Endothelial cell of umbilical vein (primary cell): ENCODE measurements around the gene RSRC1. TPM values are rescaled to one million over a fixed set of nuclear protein-coding genes. Genes with fewer than 3 reads are reported as not detected.

Experiments used
- BruUV-seq: library from RNA; stranded (reverse); fragments of 400-500 nt; replicated peaks from 2 replicates; lab custom pipeline; 2021; lab: Mats Ljungman, UMichigan
- CTCF ChIA-PET: fragments of 300-600, 350-600 bp; sonication (Branson Sonifier 250); formaldehyde crosslinking; loops from one replicate; lab custom pipeline; 2021; ENCODE audit warnings: antibody characterized with exemption, inconsistent platforms; lab: Charles Lee
- POLR2A ChIA-PET: fragments of 300-600, 350-600 bp; sonication (Branson Sonifier 250); formaldehyde crosslinking; loops from one replicate; lab custom pipeline; 2021; ENCODE audit warnings: antibody characterized with exemption, inconsistent platforms; lab: Charles Lee
- DNase-seq: peaks from one replicate; pipeline ENCODE4 v3.0.0-alpha.2; 2011; ENCODE audit warnings: low read depth, low spot score
- FAIRE-seq: peaks from 2 replicates; lab custom pipeline; 2011; peaks lifted over from hg19 to GRCh38; lab: Jason Lieb, UNC
- H2AFZ ChIP-seq: 2 replicates; pipeline ENCODE4 v1.6.0; 2012; ENCODE audit warnings: low read depth, low read length, control low read depth, inconsistent platforms
- H3K27ac ChIP-seq: 2 replicates; pipeline ENCODE4 v1.5.1; 2011; ENCODE audit warnings: low read depth, mild to moderate bottlenecking, control low read depth, low read length, moderate library complexity; ENCODE audit not compliant: insufficient read depth
- H3K27me3 ChIP-seq, 2 experiments: 2 replicates each; pipeline versions ENCODE4 v1.6.0 to v1.6.1; 2011; ENCODE audit warnings: low read length in 2 of 2, mixed read lengths in 1 of 2; ENCODE audit not compliant: control insufficient read depth in 2 of 2, insufficient read depth in 2 of 2
- H3K36me3 ChIP-seq, 2 experiments: 2 replicates in 1 of 2; 3 replicates in 1 of 2; pipeline ENCODE4 v1.5.1; 2011; ENCODE audit warnings: low read length in 2 of 2, mild to moderate bottlenecking in 1 of 2, moderate library complexity in 1 of 2; ENCODE audit not compliant: control insufficient read depth in 2 of 2, insufficient read depth in 2 of 2; ENCODE audit errors: extremely low read depth in 1 of 2
- H3K4me1 ChIP-seq: 3 replicates; pipeline ENCODE4 v1.5.1; 2011; ENCODE audit warnings: mild to moderate bottlenecking, low read length; ENCODE audit not compliant: control insufficient read depth, insufficient read depth; ENCODE audit errors: extremely low read depth
- H3K4me2 ChIP-seq: 2 replicates; pipeline ENCODE4 v1.6.1; 2011; ENCODE audit warnings: low read length, control low read depth, mixed read lengths; ENCODE audit not compliant: insufficient read depth
- H3K4me3 ChIP-seq, 3 experiments: fragments of 200-600 bp in 1 of 3; sonication (generic), shearing (Covaris generic) in 1 of 3; replicated peaks in 1 of 3; 2 replicates each; pipeline ENCODE4 v1.5.1; 2011 to 2016; ENCODE audit warnings: control low read depth in 3 of 3, low read length in 3 of 3, mild to moderate bottlenecking in 2 of 3, inconsistent platforms in 1 of 3, low read depth in 1 of 3, moderate library complexity in 1 of 3; ENCODE audit not compliant: insufficient read depth in 1 of 3
- H3K79me2 ChIP-seq: 2 replicates; pipeline ENCODE4 v1.6.0; 2012; ENCODE audit warnings: low read length, inconsistent platforms; ENCODE audit not compliant: control insufficient read depth, insufficient read depth
- H3K9ac ChIP-seq: replicated peaks from 2 replicates; pipeline ENCODE3; 2011; ENCODE audit warnings: low read length, control low read depth; ENCODE audit not compliant: insufficient read depth; ENCODE audit errors: extremely low read depth
- H3K9me1 ChIP-seq: replicated peaks from 3 replicates; pipeline ENCODE4 v1.6.0; 2011; ENCODE audit warnings: mild to moderate bottlenecking, low read length; ENCODE audit not compliant: control insufficient read depth, insufficient read depth; ENCODE audit errors: extremely low read depth
- H3K9me3 ChIP-seq: replicated peaks from 2 replicates; pipeline ENCODE4 v1.5.1; 2012; ENCODE audit warnings: low read length, inconsistent platforms; ENCODE audit not compliant: control insufficient read depth, insufficient read depth
- H4K20me1 ChIP-seq: replicated peaks from 2 replicates; pipeline ENCODE3; 2011; ENCODE audit warnings: mild to moderate bottlenecking, low read length; ENCODE audit not compliant: control insufficient read depth, insufficient read depth; ENCODE audit errors: extremely low read depth
- EZH2 ChIP-seq: IDR thresholded peaks from 2 replicates; pipeline ENCODE4 v1.6.1; 2012; ENCODE audit warnings: borderline replicate concordance, low read depth, mild to moderate bottlenecking, moderate library complexity, low read length, inconsistent platforms; ENCODE audit not compliant: severe bottlenecking
- FOS ChIP-seq: IDR thresholded peaks from 2 replicates; pipeline ENCODE4 v1.6.1; 2011; ENCODE audit warnings: mild to moderate bottlenecking, low read length, moderate library complexity, borderline replicate concordance; ENCODE audit not compliant: insufficient read depth
- GATA2 ChIP-seq: IDR thresholded peaks from 2 replicates; pipeline ENCODE4 v1.7.0; 2011; ENCODE audit warnings: low read depth, mild to moderate bottlenecking, moderate library complexity, mixed read lengths, low read length; ENCODE audit not compliant: insufficient read length, insufficient read depth
- JUN ChIP-seq: IDR thresholded peaks from 2 replicates; pipeline ENCODE4 v1.6.1; 2011; ENCODE audit warnings: borderline replicate concordance, low read depth; ENCODE audit not compliant: insufficient read length, insufficient read depth
- MYC ChIP-seq: IDR thresholded peaks from one replicate; pipeline ENCODE4 v1.6.1; 2011; ENCODE audit warnings: mild to moderate bottlenecking, low read depth, low read length
- POLR2A ChIP-seq: IDR thresholded peaks from 2 replicates; pipeline ENCODE4 v1.6.1; 2012; ENCODE audit warnings: low read depth, mild to moderate bottlenecking, control low read depth, low read length
- POLR2AphosphoS5 ChIP-seq: IDR thresholded peaks from 2 replicates; pipeline ENCODE4 v1.6.1; 2012; ENCODE audit warnings: low read depth, mild to moderate bottlenecking, control low read depth, low read length, moderate library complexity; ENCODE audit not compliant: insufficient read depth
- dilution Hi-C: fragments of 300-500 bp; cut with MboI; formaldehyde crosslinking; loops from one replicate; pipeline ENCODE4 v1.15.0; 2019; ENCODE audit warnings: low sequenced_read_pairs; ENCODE audit not compliant: extremely low pct_ligation_motif_present
- intact Hi-C: fragments of 100-400 bp; cut with micrococcal nuclease; formaldehyde crosslinking; loops from one replicate; pipeline ENCODE4 v1.10.0; 2022
- polyA plus RNA-seq, 4 experiments: library from polyadenylated mRNA; depleted of rRNA in 3 of 4; stranded (reverse) in 3 of 4; unstranded in 1 of 4; fragments of >200 nt; gene quantifications; 2 replicates each; pipeline versions ENCODE4 v1.2.1 to v1.2.3, GENCODE V29; 2011 to 2012; ENCODE audit warnings: missing spikeins in 1 of 4
- total RNA-seq: library from RNA; stranded (reverse); gene quantifications from 2 replicates; pipeline ENCODE4 v1.2.3, GENCODE V29; 2021
- TF ChIP-seq, protein P1 (sequence below), 2 donors: IDR thresholded peaks; 1 replicate in 1 of 2; 2 replicates in 1 of 2; pipeline ENCODE4 v1.5.1; 2011; ENCODE audit warnings: low read length in 2 of 2, mild to moderate bottlenecking in 2 of 2, moderate library complexity in 2 of 2, control low read depth in 1 of 2, inconsistent platforms in 1 of 2, low read depth in 1 of 2; ENCODE audit not compliant: insufficient read depth in 1 of 2; ENCODE audit errors: extremely low read depth in 1 of 2
- TF ChIP-seq, protein P2 (sequence below): IDR thresholded peaks from 2 replicates; pipeline ENCODE4 v1.6.1; 2011; ENCODE audit not compliant: insufficient read depth, insufficient read length

RSRC1 gene
- total and polyA plus RNA-seq, 2 donors (not counting 3 experiments of a cell fraction or from before 2014, with no cell fraction given): 1.8 to 25.4 TPM

DNA sequence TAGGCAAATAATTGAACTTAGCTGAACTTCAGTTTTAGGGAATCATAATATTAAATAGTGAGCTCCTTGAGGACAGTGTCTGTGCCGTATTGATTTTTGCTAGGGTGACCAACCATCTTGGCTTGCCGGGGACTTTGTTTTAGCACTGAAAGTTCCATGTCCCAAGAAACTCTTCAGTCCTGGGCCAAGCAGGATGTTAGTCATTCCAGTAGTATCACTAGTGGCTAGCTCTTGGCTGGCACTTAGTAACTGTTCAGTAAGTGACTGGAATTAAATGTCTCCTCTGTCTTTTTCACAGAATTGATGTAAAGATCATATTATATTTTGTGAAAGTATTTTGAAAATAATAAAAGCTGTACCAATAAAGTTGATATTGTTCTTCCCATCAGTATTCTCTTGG, 42.3 kb downstream of the RSRC1 start:
- ChIA-PET CTCF (interaction anchor here (1.0 to 2.5 kb wide), 4 partner anchors 9 to 41 kb away, joined by 3 to 10 read pairs (median 6); no protein-coding TSS in a partner anchor), POLR2A (interaction anchor here (0.8 kb wide), 1 partner anchor 26 kb away, joined by 3 read pairs; no protein-coding TSS in a partner anchor)
- no peaks in the 10 kb centered on the region for H3K36me3 ChIP-seq
- H2AFZ ChIP-seq: no peak overlapping the region
- H3K4me1 ChIP-seq: peaks cover 2% of the 10 kb centered on the region
- H4K20me1 ChIP-seq: no peaks in the 10 kb centered on the region
- H3K79me2 ChIP-seq: no peaks in the 10 kb centered on the region
- H3K4me2 ChIP-seq: no peak overlapping the region
- intact Hi-C loops: no loop called here
- H3K27ac ChIP-seq: no peak overlapping the region
- H3K9me3 ChIP-seq: no peaks in the 10 kb centered on the region
- DNase-seq (peak; percentile 18), FAIRE-seq (peak; percentile 53)
- no peaks in the 10 kb centered on the region for H3K9me1 ChIP-seq
- H3K4me3 ChIP-seq: no peak overlapping the region
- BruUV-seq: no TSS peak
- dilution Hi-C loops: no loop called here
- no peak overlapping the region for H3K9ac ChIP-seq
- no peaks in the 10 kb centered on the region for H3K27me3 ChIP-seq
- TF ChIP-seq EZH2 (no peak), FOS (peak; percentile 16)

DNA sequence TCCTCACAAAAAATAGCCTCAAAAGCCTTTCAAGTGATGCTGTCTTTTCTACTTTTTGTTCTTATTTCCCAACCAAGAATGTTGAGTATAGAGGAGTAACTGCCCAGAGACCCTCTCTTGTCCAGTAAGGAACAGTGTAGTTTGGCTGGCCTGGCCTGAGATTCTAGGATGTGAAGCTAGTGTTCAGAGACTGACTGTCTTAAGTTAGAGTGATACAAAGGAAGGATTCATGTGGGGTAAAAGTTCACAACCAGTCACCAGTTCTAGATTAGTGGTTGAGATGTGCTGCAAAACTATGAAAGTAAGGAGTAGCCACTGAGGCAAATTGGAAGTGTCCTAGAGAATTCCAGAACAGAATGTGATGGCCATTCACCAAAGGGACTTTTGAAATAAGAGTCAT, 49.1 kb downstream of the RSRC1 start:
- no peaks in the 10 kb centered on the region for H3K36me3 ChIP-seq
- CTCF ChIA-PET: interaction anchor here (1.1 kb wide), 1 partner anchor 11 kb away, joined by 3 read pairs; no protein-coding TSS in a partner anchor
- no TSS peak for BruUV-seq
- dilution Hi-C loops (no loop called here), intact Hi-C loops (no loop called here)
- H3K9ac ChIP-seq: no peak overlapping the region
- H3K27me3 ChIP-seq: no peaks in the 10 kb centered on the region
- no peak overlapping the region for H2AFZ ChIP-seq
- H4K20me1 ChIP-seq: no peaks in the 10 kb centered on the region
- POLR2A ChIA-PET: no interaction called here
- no peaks in the 10 kb centered on the region for H3K9me1 ChIP-seq
- no peak for FAIRE-seq
- no peaks in the 10 kb centered on the region for H3K4me1 ChIP-seq
- no peak overlapping the region for H3K27ac ChIP-seq
- no peak for DNase-seq
- no peaks in the 10 kb centered on the region for H3K79me2 ChIP-seq
- no peaks in the 10 kb centered on the region for H3K9me3 ChIP-seq
- H3K4me3 ChIP-seq: no peak overlapping the region
- no peak for TF ChIP-seq POLR2A
- TF ChIP-seq, protein P1, sequence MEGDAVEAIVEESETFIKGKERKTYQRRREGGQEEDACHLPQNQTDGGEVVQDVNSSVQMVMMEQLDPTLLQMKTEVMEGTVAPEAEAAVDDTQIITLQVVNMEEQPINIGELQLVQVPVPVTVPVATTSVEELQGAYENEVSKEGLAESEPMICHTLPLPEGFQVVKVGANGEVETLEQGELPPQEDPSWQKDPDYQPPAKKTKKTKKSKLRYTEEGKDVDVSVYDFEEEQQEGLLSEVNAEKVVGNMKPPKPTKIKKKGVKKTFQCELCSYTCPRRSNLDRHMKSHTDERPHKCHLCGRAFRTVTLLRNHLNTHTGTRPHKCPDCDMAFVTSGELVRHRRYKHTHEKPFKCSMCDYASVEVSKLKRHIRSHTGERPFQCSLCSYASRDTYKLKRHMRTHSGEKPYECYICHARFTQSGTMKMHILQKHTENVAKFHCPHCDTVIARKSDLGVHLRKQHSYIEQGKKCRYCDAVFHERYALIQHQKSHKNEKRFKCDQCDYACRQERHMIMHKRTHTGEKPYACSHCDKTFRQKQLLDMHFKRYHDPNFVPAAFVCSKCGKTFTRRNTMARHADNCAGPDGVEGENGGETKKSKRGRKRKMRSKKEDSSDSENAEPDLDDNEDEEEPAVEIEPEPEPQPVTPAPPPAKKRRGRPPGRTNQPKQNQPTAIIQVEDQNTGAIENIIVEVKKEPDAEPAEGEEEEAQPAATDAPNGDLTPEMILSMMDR (IDR thresholded peaks at IDR 0.05; ENCODE audit: extremely low read depth in 1 of 2, insufficient read depth in 1 of 2, low read depth in 1 of 2, low read length in 2 of 2): no peak
- TF ChIP-seq FOS: no peak
- TF ChIP-seq, protein P2, sequence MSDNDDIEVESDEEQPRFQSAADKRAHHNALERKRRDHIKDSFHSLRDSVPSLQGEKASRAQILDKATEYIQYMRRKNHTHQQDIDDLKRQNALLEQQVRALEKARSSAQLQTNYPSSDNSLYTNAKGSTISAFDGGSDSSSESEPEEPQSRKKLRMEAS: no peak
- no peak for TF ChIP-seq JUN
- TF ChIP-seq GATA2: no peak
- TF ChIP-seq EZH2: no peak
- TF ChIP-seq POLR2AphosphoS5: no peak
- TF ChIP-seq MYC: no peak
- no peak overlapping the region for H3K4me2 ChIP-seq
